NCI-H748 (cell line): ENCODE results near the gene FANCI.

Experiments used
- DNase-seq: peaks from one replicate; lab custom pipeline; 2025; ENCODE audit not compliant: unreplicated experiment; lab: John Stamatoyannopoulos, UW

FANCI gene

GRCh38 chr15:89243691-89244573, at the start of gene FANCI:
TSS of gene FANCI (plus strand) at chr15:89243979. CDS start at chr15:89247648, 3,669 bp downstream.
- peak; percentile 91 for DNase-seq

GRCh38 chr15:89194608-89195007, 49.2 kb upstream of the FANCI start:
- DNase-seq = no peak

DNA sequence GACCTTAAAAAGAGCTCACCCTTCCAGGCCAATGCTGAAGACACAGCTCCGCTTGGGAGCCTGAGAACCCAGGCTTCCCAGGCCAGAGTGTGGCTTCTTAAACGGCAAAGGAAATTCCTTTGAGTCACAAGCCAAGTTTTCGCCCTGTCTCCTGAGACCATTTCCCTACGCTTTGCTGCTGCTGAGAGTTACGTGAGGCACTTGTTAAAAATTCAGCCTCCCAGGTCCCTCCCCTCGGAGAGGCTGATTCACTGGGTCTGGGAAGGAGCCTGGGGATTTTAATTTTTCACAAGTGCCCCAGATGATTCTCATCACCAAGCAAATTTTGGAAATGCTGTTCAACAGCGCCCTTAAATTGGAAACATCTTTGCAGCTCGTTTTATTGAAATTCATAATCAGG, 47.9 kb upstream of the FANCI start:
- DNase-seq = no peak

GRCh38 chr15:89196241-89196640, 47.5 kb upstream of the FANCI start:
- DNase-seq = no peak

GRCh38 chr15:89196994-89197393, 46.8 kb upstream of the FANCI start:
- peak; percentile 12 for DNase-seq

- DNase-seq = no peak
These were observed 46.2 kb upstream of the FANCI start for GRCh38 chr15:89197503-89197971.

DNA sequence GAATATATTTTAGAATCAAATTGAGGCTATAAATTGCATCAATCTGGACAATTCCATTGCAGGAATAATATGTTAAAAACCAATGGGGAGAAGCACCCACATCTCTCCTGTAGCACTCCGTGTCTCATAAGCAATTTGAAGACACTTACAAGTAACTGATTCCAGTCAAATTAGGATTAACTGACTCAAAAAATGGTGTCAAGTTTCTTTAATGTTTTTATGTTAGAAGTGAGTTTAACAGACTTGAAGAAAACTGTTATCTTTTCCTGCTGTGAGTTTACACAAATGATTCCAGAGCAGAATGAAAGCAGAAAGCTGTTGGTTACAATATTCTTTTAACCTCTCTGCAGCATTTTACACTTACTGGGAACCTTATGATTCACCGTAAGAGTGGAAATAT, 45.6 kb upstream of the FANCI start:
- no peak for DNase-seq

- DNase-seq = no peak
These were observed 44.8 kb upstream of the FANCI start for GRCh38 chr15:89198934-89199333.

DNA sequence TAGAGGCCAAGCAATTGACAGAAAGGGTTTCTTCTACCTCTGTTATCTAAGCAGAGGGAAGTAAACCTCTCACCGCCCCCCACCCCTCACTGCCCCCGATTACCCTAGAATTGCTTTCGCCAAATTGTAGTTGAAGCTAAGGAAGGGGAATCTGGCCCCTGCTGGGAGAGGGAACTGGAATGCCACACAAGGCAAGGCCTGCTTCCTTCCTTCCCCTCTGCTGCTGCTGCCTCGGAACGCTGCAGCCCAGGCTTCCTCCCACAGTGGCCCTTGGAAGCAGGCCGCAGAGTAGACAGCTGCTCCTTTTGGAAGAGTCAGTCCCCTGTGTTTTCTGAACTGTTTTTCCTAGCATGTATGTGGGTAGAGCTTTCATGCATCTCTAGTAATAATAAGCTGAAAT, 44.0 kb upstream of the FANCI start:
- DNase-seq = no peak

DNA sequence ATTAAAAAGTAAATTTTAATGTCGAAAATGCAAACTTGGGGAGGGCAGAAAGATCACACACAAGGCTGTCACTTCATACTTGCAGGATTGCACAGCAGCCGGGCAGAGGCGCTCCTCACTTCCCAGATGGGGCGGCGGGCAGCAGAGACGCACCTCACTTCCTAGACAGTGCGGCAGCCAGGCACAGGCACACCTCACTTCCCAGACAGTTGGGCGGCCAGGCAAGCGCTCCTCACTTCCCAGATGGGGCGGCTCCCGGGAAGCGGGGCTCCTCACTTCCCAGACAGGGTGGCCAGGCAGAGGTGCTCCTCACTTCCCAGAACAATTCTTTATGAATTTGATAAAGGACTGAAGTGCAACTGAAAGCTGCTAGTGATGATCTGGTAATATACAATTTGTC, 43.6 kb upstream of the FANCI start:
- DNase-seq = no peak

DNA sequence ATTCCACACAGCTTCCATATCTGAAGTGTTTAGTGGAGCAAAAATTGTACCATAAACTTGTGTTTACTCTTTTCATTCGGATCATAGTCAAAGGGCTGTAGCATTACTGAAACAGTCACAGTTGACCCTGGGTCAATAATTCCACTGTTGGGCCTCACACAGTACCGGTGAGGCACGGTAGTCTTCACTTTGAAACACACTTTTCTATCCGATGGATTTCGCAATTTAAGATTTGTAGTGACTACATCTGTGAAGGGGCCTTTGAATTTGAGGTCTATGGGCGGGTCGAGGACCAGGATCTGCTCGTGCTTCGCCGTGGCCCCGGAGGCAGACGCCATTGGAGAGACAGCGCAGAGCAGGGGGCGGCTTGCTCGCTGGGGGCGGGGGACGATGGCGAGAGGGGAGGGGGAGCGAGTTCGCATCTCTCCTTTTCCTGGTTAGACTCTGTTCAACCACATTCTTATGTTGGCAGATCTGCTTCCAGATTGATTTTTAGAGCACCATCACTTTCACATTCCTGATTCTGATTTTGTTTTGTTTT, 42.2 kb upstream of the FANCI start:
- DNase-seq = no peak

- DNase-seq = no peak
These were observed 40.0 kb upstream of the FANCI start for GRCh38 chr15:89203705-89204273.

DNA sequence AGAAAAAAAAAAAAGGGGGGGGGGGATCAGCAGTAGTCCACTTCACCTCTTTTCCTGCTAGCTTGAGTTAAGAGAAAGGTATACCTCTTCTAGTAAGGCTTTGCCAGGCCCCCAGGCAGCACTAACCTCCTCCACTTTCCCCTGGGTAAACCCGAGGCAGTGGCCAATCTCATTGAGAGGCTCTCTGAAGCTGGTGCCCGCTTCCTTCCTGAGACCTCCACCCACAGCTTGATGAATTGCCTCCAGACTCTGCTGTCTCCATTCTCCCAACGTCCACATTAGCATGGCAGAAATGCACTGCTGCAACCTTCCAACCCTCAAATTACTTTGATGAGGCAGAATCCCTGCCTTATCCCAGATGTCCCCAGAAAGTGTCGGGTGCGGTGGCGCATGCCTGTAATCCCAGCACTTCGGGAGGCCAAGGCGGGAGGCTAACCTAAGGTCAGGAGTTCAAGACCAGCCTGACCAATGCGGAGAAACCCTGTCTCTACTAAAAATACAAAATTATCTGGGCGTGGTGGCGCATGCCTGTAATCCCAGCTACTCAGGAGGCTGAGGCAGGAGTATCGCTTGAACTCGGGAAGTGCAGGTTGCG, 37.7 kb upstream of the FANCI start:
- no peak for DNase-seq

GRCh38 chr15:89206908-89207331, 36.9 kb upstream of the FANCI start:
- DNase-seq = peak; percentile 60

DNA sequence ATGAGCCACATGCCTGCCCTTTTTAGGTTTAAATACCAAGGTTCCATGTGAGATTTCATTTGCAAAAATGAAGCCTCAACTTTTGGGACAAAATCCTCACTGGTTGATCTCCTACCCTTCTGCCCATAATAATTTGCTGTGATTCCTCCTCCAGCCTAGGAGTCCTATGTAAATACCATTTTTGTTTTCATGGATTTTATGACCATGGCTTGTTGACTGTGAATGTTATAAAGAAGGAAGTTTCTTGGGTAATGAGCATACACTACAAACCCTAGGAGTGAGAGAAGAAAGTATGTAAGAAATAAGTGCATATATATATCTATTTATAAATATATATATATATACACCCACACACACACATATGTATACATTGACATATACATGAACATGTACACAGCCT, 35.5 kb upstream of the FANCI start:
- DNase-seq = no peak

GRCh38 chr15:89209057-89209456, 34.7 kb upstream of the FANCI start:
- DNase-seq = no peak

- no peak for DNase-seq
These were observed 32.1 kb upstream of the FANCI start for GRCh38 chr15:89211678-89212170.

DNA sequence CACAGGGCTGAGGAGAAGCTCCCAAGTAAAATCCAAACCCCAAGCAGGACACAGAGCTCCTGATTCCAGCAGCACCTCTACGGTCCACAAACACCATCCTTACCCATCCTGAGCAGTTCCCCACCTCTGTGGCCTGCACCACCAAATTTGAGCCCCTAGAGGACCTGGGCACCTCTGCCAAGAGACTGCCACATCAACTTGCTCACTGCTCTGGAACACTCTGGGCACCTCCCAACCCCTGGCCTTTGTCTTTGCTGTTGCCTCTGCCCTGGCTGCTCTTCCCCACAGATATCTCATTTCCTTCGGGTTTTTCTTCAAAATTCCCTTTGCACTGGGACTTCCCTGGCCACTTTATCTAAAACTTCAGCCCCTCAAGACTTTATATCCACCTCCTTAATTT, 28.2 kb upstream of the FANCI start:
- no peak for DNase-seq

- DNase-seq = no peak
These were observed 26.7 kb upstream of the FANCI start for GRCh38 chr15:89217031-89217430.

GRCh38 chr15:89217686-89218376, 25.9 kb upstream of the FANCI start:
- DNase-seq = no peak

- DNase-seq = no peak
These were observed 25.2 kb upstream of the FANCI start for GRCh38 chr15:89218531-89218930.
